Mesenteric fat pad (tissue), 1 donor: ENCODE data around the gene TCF19. TPM values are rescaled to one million over a fixed set of nuclear protein-coding genes. Genes with fewer than 3 reads are reported as not detected.

Experiments
- DNase-seq: peaks from one replicate; pipeline ENCODE4 v3.0.0-alpha.2; 2020; ENCODE audit warnings: low spot score
- total RNA-seq: library from RNA; stranded (reverse); fragmentation: NEBNext Ultra II Directional; extraction: Animal tissue kit (Norgen Biotek cat#: 25700); gene quantifications from one replicate; pipeline ENCODE4 v1.2.1, GENCODE V29; 2021
- donor health status: DM: yes; HTN: yes; CAD: no.

The TCF19 gene
- total RNA-seq, 1 donor from 2014 or later, result 2.1 TPM

DNA sequence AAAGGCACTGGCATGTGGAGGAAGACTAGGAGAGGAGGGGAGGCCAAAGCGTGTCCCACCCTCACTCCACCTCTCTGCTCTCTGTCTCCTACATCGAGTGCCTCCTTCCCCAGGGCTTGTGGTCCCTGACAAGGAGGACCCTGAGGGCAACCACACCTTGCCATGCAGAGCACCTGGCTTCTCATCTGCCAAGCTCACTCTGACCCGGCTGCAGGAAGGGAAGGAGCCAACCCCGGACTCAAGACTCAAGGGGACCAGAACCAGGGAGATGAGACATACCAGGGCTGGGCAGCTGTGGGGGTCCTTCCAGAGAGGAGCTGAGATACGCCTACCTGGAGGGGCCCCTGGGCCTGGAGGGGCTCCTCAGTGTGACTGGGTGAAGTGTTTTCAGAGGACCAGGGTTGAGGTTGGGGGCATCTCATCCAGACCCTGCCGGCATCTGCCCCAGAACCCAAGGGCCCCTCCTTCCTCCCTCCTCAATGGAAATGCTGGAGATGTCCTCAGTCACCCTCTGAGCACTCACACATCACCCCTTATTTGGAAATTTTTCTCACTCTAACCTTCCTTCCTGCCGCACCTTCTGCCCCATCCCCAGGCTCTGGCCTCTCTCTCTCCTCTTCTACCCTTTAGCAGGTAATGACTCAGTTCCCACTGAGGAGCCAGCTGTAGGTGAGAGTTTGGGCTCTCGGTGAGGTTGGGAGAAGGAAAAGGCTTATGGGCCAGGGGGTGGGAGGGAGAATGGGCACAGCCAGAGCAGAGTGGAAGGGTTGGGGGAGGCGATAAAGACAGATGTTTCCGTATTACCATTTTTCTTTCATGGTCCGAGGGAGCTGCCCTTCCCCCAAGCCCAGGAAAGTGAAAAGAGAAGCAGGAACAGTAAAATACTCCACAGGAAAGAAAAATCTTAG is 44.1 kb downstream of the TCF19 start:
- no peak for DNase-seq

DNA sequence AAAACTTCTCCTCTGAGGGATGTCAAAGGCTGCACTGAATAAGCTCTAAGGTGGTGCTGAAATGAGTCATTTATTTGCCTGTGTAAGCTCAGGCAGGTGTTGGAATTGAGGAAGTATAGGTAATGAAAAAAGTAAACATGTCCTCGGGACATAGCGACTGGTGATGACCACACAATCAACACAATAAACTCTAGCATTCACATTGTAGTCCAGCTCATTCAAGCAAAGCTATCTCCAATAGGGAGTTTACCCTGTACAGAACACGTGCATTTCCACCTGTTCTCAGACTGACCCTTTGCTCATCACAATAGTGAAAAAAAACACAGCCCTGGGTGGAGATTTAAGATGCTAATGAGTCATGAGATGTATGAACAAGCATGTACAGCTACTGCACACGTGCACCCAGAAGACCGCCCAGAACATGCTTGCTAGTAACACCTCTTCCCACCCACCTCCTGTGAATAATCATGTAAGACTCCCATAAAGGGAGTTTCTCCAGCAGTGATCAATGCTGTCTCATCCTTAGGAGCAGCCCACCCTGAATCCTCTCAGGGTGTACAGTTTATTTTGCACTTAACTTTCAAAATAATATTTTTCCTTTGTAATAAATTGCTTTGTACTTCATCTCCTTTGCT is 45.1 kb downstream of the TCF19 start:
- DNase-seq, result no peak

DNA sequence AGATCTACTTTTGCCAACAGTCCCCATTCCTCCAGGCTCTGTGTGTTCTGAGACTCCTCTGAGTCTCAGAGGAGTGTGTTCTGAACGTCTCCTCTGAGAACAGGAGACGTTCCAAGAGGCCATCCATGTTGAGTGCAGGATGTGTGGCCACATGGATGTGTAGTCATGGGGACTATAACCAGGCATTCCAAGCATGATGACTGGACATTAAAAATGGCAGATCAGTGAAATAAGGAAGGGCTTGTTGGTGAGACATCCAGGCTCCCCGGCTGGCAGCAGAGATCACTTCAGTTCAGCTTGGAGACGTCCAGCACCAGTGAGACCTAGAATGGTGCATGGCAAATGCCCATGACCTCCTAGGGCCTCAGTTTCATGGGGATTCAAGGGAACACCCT is 46.4 kb downstream of the TCF19 start:
- DNase-seq, result no peak

GRCh38 chr6:31205638-31206037 is 47.2 kb downstream of the TCF19 start:
- no peak for DNase-seq

- no peak for DNase-seq
Observed at GRCh38 chr6:31208506-31208905, 50.1 kb downstream of the TCF19 start.

- no peak for DNase-seq
Observed at GRCh38 chr6:31209137-31209536, 50.7 kb downstream of the TCF19 start.

DNA sequence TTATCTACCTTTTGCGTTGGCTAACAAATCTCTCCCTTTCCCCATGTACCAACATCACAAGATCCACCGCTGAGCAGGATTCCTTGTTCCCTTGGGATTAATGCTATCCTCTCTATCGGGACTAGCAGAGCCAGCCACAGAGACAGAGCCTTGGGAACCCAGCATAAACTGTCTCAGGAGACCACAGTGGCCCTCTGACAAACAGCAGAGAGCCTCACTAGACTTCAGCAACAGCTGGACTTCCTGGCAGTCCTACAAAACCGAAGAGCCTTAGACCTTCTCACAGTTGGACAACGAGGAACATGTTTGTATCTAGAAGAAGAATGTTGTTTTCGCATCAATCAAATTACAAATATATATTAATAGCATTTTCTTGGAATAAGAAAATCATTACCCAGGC is 51.7 kb downstream of the TCF19 start:
- no peak for DNase-seq

GRCh38 chr6:31210741-31211532 is 52.5 kb downstream of the TCF19 start:
- no peak for DNase-seq

Other genes with a start within 250 kb of the TCF19 start
- 23.5 TPM for gene VARS2, start 244.4 kb upstream of the TCF19 start, total RNA-seq
- not detected for gene SFTA2, start 226.4 kb upstream of the TCF19 start, total RNA-seq
- not detected for gene MUCL3, start 217.6 kb upstream of the TCF19 start, total RNA-seq
- not detected for gene MUC21, start 174.9 kb upstream of the TCF19 start, total RNA-seq
- gene MUC22, start 148.1 kb upstream of the TCF19 start, total RNA-seq, result not detected
- not detected for gene C6orf15, start 46.0 kb upstream of the TCF19 start, total RNA-seq
- 0.45 TPM for gene PSORS1C1, start 43.8 kb upstream of the TCF19 start, total RNA-seq
- not detected for gene CDSN, start 38.1 kb upstream of the TCF19 start, total RNA-seq
- not detected for gene PSORS1C2, start 19.5 kb upstream of the TCF19 start, total RNA-seq
- 8.4 TPM for gene CCHCR1, start 787 bp upstream of the TCF19 start, total RNA-seq
- 0.93 TPM for gene POU5F1, start 12.1 kb downstream of the TCF19 start, total RNA-seq
- 425 TPM for gene HLA-C, start 113.5 kb downstream of the TCF19 start, total RNA-seq
- gene HLA-B, start 198.6 kb downstream of the TCF19 start, total RNA-seq, result 914 TPM
- 9.9 TPM for gene MICA, start 245.0 kb downstream of the TCF19 start, total RNA-seq